22Rv1 (cell line): Measurements from ENCODE around the gene EGR1.

Experiments used
- H3K27ac ChIP-seq: fragments of 450-650 bp; 2 replicates; pipeline ENCODE4 v1.5.1; 2017
- ZFX ChIP-seq: fragments of 450-650 bp; IDR thresholded peaks from 2 replicates; pipeline ENCODE4 v1.6.1; 2017; ENCODE audit warnings: antibody characterized with exemption, borderline replicate concordance
- TF ChIP-seq, protein P1 (sequence below): fragments of 450-650 bp; IDR thresholded peaks from 2 replicates; pipeline ENCODE4 v1.5.1; 2017; ENCODE audit warnings: mild to moderate bottlenecking

The EGR1 gene

DNA sequence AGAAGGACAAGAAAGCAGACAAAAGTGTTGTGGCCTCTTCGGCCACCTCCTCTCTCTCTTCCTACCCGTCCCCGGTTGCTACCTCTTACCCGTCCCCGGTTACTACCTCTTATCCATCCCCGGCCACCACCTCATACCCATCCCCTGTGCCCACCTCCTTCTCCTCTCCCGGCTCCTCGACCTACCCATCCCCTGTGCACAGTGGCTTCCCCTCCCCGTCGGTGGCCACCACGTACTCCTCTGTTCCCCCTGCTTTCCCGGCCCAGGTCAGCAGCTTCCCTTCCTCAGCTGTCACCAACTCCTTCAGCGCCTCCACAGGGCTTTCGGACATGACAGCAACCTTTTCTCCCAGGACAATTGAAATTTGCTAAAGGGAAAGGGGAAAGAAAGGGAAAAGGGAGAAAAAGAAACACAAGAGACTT, 2.4 kb downstream of the EGR1 start:
- TF ChIP-seq, protein P1, sequence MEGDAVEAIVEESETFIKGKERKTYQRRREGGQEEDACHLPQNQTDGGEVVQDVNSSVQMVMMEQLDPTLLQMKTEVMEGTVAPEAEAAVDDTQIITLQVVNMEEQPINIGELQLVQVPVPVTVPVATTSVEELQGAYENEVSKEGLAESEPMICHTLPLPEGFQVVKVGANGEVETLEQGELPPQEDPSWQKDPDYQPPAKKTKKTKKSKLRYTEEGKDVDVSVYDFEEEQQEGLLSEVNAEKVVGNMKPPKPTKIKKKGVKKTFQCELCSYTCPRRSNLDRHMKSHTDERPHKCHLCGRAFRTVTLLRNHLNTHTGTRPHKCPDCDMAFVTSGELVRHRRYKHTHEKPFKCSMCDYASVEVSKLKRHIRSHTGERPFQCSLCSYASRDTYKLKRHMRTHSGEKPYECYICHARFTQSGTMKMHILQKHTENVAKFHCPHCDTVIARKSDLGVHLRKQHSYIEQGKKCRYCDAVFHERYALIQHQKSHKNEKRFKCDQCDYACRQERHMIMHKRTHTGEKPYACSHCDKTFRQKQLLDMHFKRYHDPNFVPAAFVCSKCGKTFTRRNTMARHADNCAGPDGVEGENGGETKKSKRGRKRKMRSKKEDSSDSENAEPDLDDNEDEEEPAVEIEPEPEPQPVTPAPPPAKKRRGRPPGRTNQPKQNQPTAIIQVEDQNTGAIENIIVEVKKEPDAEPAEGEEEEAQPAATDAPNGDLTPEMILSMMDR, result no peak
- TF ChIP-seq ZFX, result no peak

DNA sequence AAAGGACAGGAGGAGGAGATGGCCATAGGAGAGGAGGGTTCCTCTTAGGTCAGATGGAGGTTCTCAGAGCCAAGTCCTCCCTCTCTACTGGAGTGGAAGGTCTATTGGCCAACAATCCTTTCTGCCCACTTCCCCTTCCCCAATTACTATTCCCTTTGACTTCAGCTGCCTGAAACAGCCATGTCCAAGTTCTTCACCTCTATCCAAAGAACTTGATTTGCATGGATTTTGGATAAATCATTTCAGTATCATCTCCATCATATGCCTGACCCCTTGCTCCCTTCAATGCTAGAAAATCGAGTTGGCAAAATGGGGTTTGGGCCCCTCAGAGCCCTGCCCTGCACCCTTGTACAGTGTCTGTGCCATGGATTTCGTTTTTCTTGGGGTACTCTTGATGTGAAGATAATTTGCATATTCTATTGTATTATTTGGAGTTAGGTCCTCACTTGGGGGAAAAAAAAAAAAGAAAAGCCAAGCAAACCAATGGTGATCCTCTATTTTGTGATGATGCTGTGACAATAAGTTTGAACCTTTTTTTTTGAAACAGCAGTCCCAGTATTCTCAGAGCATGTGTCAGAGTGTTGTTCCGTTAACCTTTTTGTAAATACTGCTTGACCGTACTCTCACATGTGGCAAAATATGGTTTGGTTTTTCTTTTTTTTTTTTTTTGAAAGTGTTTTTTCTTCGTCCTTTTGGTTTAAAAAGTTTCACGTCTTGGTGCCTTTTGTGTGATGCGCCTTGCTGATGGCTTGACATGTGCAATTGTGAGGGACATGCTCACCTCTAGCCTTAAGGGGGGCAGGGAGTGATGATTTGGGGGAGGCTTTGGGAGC, 3.1 kb downstream of the EGR1 start:
- no peak for TF ChIP-seq ZFX
- TF ChIP-seq, protein P1, result no peak
- H3K27ac ChIP-seq, result peak overlapping the region; percentile 36; the same call in 1 of the 2 replicates

More for the DNA sequence above, 2.4 kb downstream of the EGR1 start:
- H3K27ac ChIP-seq, result peak overlapping the region; percentile 36; the same call in 1 of the 2 replicates

DNA sequence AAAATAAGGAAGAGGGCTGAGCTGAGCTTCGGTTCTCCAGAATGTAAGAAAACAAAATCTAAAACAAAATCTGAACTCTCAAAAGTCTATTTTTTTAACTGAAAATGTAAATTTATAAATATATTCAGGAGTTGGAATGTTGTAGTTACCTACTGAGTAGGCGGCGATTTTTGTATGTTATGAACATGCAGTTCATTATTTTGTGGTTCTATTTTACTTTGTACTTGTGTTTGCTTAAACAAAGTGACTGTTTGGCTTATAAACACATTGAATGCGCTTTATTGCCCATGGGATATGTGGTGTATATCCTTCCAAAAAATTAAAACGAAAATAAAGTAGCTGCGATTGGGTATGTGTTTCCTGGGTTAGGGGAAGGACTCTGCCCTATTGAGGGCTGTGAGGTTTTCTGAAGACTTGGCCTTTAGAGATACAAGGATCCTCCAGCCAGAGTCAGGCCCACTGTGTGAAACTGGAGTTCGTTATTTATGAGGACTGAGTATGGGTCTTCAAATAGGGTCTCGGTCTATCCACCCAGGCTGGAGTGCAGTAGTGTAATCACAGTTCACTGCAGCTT, 3.8 kb downstream of the EGR1 start:
- H3K27ac ChIP-seq, result peak overlapping the region; percentile 36
- TF ChIP-seq, protein P1, result no peak
- no peak for TF ChIP-seq ZFX

DNA sequence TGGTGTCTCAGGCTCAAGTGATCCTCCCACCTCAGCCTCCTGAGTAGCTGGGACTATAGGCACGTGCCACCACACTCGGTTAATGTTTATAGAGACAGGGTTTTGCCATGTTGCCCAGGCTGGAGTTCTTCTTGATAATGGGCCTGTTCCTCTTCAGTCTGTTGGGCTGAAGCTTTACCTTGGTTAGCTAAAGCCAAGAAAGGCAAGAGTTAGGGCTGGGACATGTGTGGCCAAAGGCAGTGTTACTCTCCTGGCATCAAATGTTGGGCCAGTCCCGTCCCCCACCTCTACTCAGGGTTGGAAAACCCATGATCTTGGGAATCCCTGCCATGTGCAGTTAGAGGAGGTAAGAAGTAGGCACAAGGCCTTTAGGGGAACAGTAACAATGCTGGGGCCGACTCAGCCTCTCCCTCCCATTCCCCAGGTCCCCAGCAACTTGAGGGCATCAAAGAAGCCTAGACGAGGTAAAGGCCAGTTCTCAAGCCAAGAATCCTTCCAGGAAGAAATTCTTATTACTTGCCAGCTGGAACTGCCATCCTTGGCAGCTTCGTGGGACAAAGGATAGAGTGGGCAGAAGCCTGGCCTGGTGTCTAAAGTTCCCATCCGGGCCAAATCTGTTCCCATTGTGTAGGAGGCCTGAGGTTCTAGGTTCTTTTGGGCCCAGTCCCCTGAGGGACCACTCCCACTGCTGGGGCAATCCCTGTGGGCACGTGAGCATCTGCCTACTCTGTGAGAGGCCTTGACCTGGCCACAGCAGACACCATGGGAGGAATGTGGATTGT, 4.5 kb downstream of the EGR1 start:
- no peak for TF ChIP-seq ZFX
- TF ChIP-seq, protein P1, result no peak
- H3K27ac ChIP-seq, result peak overlapping the region; percentile 36

DNA sequence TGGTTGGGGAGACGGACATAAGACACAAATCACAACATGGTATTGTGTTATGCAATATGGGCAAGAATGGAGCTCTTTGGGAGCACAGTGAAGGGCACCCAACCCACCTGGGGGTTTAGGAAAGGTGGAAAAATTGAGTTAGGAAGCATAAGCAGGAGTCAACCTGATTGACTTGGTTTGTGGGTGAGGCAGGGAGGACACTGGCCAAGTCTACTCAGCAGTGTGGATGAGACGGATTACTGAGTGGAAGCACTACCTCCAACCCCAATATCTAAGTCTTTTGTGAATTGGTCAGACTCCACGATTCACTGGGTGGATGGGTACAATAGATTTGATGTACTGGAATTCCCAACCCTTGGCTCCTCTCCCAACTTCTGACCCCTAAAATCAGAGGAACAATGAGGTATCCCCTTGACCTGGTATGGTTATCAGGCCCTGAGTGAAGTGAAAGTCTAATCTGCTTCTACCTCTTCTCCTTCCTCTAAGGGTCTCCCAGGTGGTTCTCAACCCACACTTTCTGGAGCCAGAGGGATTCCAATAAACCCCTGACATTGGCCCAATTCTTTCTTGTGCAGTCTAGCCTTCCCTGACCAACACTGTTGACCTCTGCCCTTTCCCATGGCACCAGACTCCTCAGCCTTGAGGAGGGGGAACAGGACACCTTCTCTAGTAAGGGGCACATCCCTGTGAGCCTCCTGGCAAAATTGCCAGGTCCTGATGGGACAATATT, 5.2 kb downstream of the EGR1 start:
- H3K27ac ChIP-seq, result peak overlapping the region; percentile 36
- TF ChIP-seq, protein P1, result no peak
- no peak for TF ChIP-seq ZFX

DNA sequence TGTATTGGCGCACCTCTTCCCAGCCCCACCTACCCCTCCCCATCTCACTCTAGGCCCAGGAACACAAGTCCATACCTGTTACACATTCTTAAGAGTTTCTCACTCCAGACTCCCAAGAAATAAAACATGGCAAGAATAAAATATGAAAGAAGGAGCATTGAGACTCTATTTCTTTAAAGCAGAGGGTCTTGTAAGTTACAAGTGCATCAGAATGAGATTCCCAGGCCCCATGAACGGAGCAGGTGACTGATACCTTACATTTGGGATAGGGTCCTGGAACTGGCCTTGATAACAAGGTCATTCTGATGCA, 5.7 kb downstream of the EGR1 start:
- no peak for TF ChIP-seq ZFX
- TF ChIP-seq, protein P1, result no peak
- H3K27ac ChIP-seq, result no peak overlapping the region
